ENCODE data around the gene SRGN. TPM values are rescaled to one million over a fixed set of nuclear protein-coding genes. Genes with fewer than 3 reads are reported as not detected.

Gene SRGN
- total RNA-seq, 2 donors from 2014 or later: 52.7 to 55.7 TPM

- H3K9me3 ChIP-seq: no peaks in the 10 kb centered on the region
- H3K27me3 ChIP-seq: no peaks in the 10 kb centered on the region
- peak overlapping the region in 2 of 4 donors; percentile 33 to 60 for H3K27ac ChIP-seq
- intact Hi-C loops (cut with DNase I): no loop called here
- H3K36me3 ChIP-seq (replicated peaks in 1 of 2; ENCODE audit: insufficient read depth in 1 of 2, low read depth in 2 of 2): no peaks in the 10 kb centered on the region
- TF ChIP-seq POLR2A (IDR thresholded peaks at IDR 0.05): no peak
- no peak for TF ChIP-seq CTCF (IDR thresholded peaks at IDR 0.05)
- H3K4me1 ChIP-seq: peaks cover 12% of the 10 kb centered on the region
- WGBS, 2 donors: 63 to 66% methylated on average over 5 to 6 of the region's 6 CpGs
- no peak overlapping the region for H3K4me3 ChIP-seq
- DNase-seq (no peak), ATAC-seq (no peak)
Observed at GRCh38 chr10:69064762-69065328, 23.1 kb upstream of the SRGN start.

GRCh38 chr10:69065406-69066361 is 22.2 kb upstream of the SRGN start:
- Histone ChIP-seq H3K36me3 (replicated peaks in 1 of 2; ENCODE audit: insufficient read depth in 1 of 2, low read depth in 2 of 2) (no peaks in the 10 kb centered on the region), H3K9me3 (no peaks in the 10 kb centered on the region), H3K27ac (peak overlapping the region in 2 of 4 donors; percentile 33 to 60), H3K4me1 (peaks cover 12% of the 10 kb centered on the region), H3K27me3 (no peaks in the 10 kb centered on the region), H3K4me3 (no peak overlapping the region)
- intact Hi-C loops (cut with DNase I): no loop called here
- 57 to 67% methylated on average over 8 of the region's 8 CpGs for WGBS, 2 donors
- ATAC-seq (peak; percentile 5), DNase-seq (peak; percentile 14 to 55 (median 20))
- TF ChIP-seq POLR2A (IDR thresholded peaks at IDR 0.05) (peak in 1 of 3 donors; percentile 18), CTCF (IDR thresholded peaks at IDR 0.05) (no peak)

GRCh38 chr10:69067189-69067588 is 20.7 kb upstream of the SRGN start:
- H3K4me1 ChIP-seq: peaks cover 1% of the 10 kb centered on the region
- no peaks in the 10 kb centered on the region for H3K36me3 ChIP-seq (replicated peaks in 1 of 2; ENCODE audit: insufficient read depth in 1 of 2, low read depth in 2 of 2)
- ATAC-seq (no peak), DNase-seq (no peak)
- H3K4me3 ChIP-seq: no peak overlapping the region
- intact Hi-C loops (cut with DNase I): no loop called here
- WGBS, 2 donors: 60 to 82% methylated on average over 1 to 3 of the region's 3 CpGs
- H3K27me3 ChIP-seq: no peaks in the 10 kb centered on the region
- no peaks in the 10 kb centered on the region for H3K9me3 ChIP-seq
- no peak overlapping the region for H3K27ac ChIP-seq
- no peak for TF ChIP-seq POLR2A (IDR thresholded peaks at IDR 0.05)
- TF ChIP-seq CTCF (IDR thresholded peaks at IDR 0.05): no peak

GRCh38 chr10:69068549-69068948 is 19.4 kb upstream of the SRGN start:
- WGBS, 2 donors: 81 to 88% methylated on average over 5 of the region's 5 CpGs
- intact Hi-C loops (cut with DNase I): no loop called here
- Histone ChIP-seq H3K4me3 (no peak overlapping the region), H3K9me3 (no peaks in the 10 kb centered on the region), H3K36me3 (replicated peaks in 1 of 2; ENCODE audit: insufficient read depth in 1 of 2, low read depth in 2 of 2) (no peaks in the 10 kb centered on the region), H3K27me3 (no peaks in the 10 kb centered on the region), H3K27ac (no peak overlapping the region), H3K4me1 (no peaks in the 10 kb centered on the region)
- DNase-seq (no peak), ATAC-seq (no peak)
- TF ChIP-seq POLR2A (IDR thresholded peaks at IDR 0.05) (no peak), CTCF (IDR thresholded peaks at IDR 0.05) (no peak)

Data from body of pancreas (tissue), 4 donors.